HG03558 (cell line): Measurements from ENCODE around the gene NLGN4Y.

Experiments used
- ATAC-seq: cut with Tn5 transposase; IDR thresholded peaks from one replicate; pipeline ENCODE4 v1.9.1; 2021; ENCODE audit warnings: moderate number of reproducible peaks; ENCODE audit not compliant: unreplicated experiment; ENCODE audit errors: extremely low read depth

NLGN4Y gene

DNA sequence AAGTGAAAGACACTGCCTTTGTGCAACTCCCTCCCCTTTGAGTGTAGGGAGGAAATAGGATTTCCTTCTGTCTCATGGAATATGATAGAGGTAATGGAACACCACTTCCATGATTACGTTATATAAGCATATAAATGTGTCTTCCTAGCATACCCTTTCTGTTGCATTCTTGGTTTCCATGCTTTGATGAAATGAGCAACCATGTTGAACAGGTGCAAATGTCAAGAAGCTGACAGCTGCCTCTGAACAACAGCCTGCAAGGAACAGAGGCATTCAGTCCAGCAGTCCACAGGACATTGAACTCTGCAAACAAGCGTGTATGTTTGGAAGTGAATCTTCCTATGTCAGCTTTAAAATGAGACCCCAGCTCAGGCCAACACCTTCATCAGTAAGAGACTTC, 117.5 kb downstream of the NLGN4Y start:
- ATAC-seq, result no peak

- ATAC-seq, result no peak
Measured at GRCh38 chrY:14644157-14644952, 120.0 kb downstream of the NLGN4Y start.

- ATAC-seq, result no peak
Measured at GRCh38 chrY:14679181-14679580, 154.9 kb downstream of the NLGN4Y start.

DNA sequence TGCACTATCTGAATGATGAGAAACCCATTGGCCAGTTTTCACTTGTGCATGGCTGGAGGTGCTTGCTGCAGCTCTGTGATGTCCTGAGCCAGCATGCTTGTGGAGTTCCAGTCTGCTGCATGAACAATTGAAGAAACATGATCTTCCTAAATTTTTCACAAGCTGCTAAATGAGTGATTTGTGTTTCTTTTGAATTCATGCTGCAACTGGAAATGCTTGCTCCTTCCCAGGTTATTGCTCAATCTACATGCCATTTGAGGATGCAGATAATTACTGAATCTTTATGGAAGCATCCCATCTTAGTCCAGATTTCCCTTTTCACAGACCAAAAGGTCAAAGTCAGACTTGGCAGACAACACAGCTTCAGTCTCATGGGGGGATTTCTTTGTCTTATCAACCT, 170.2 kb downstream of the NLGN4Y start:
- ATAC-seq, result no peak

- no peak for ATAC-seq
Measured at GRCh38 chrY:14708158-14708557, 183.8 kb downstream of the NLGN4Y start.

DNA sequence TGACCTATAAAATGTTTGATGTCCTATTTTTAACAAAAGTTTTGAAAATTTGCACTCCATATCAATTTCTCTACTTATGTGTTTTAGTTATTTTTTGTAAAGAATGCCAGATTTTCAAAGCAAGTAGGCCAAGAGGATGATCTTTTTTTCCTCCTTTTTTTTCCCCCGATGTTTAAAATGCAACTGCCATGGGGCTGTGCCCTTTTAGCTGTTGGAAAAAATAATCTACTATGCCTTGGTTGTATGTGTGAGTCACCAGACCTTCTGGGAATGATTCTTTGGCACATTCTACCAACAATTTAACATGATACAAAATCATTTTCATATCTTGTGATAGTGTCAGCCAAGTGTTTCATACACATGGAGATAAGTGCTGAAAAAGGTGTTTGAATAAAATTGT, 217.3 kb downstream of the NLGN4Y start:
- ATAC-seq, result no peak

DNA sequence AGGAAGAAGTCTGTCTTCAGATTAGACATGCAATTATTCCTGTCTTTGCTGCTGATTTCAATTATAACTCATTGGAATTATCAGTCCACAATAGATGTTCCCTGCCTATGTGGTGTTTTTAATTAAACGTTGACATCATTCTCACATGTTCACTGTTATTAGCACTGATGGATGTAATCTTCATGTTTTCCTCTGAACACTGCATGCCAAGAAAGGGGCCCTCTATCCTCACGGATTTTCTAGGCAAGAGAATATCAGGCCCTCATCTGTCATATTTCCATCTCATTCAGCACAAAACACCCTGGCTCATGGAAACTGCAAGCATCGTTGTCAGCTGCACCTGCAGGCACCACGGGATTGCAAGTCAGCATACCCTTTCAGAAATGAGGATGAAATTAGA, 224.0 kb downstream of the NLGN4Y start:
- ATAC-seq, result no peak

- no peak for ATAC-seq
Measured at GRCh38 chrY:14755571-14755970, 231.2 kb downstream of the NLGN4Y start.

- ATAC-seq, result no peak
Measured at GRCh38 chrY:14762903-14763302, 238.6 kb downstream of the NLGN4Y start.

DNA sequence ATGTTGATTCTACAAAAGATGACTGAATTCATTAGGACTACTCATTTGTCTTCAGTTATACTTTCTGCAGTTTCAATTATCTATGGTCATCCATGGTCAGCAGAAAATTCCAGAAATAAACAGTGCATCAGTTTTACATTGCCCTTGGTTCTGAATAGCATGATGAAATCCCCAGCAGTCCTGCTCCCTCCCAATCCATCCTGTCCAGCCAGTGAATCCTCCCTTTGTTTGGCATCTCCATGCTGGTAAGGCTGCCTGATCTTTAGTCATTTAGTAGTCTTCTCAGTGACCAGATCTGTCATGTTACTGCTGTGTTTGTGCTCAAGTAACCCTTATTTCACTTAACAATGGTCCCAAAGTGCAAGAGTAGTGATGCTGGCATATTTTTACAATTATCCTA, 239.3 kb downstream of the NLGN4Y start:
- ATAC-seq, result no peak

DNA sequence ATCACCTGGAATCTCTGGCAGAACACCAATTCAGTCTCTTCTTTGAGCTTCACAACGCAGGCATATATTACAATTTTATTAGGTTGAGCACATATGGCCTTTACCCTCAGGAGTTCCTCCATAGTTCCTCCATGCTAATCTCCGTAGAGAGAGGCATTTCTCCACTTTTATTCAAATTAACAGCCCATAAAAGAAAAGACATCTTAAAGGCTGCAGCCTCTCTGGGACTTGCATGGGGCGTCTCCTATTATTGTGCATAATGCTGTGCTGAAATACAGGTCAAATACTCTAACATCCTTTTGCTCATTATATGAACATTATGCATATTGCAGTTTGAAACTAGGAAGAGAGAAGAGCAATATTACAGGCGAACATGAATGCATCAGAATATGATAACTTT, 253.9 kb downstream of the NLGN4Y start:
- ATAC-seq, result no peak

GRCh38 chrY:14793104-14793503, 268.8 kb downstream of the NLGN4Y start:
- no peak for ATAC-seq

DNA sequence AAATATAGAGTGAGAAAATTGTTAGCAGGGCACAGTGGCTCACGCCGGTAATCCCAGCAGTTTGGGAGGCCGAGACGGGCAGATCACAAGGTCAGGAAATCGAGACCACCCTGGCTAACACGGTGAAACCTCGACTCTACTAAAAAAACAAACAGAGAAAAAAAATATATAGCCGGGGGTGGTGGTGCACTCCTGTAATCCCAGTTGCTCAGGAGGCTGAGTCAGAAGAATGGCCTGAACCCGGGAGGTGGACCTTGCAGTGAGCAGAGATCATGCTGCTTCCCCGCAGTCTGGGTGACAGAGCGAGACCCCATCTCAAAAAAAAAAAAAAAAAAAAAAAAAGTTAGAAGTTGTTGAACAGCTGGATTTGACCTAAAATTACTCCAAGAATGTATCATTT, 269.3 kb downstream of the NLGN4Y start:
- no peak for ATAC-seq

- no peak for ATAC-seq
Measured at GRCh38 chrY:14798010-14798409, 273.7 kb downstream of the NLGN4Y start.

- ATAC-seq, result no peak
Measured at GRCh38 chrY:14801096-14801495, 276.8 kb downstream of the NLGN4Y start.

GRCh38 chrY:14802125-14802524, 277.8 kb downstream of the NLGN4Y start:
- no peak for ATAC-seq

- ATAC-seq, result no peak
Measured at GRCh38 chrY:14804041-14804440, 279.7 kb downstream of the NLGN4Y start.

GRCh38 chrY:14818452-14818851, 294.1 kb downstream of the NLGN4Y start:
- ATAC-seq, result no peak

- ATAC-seq, result no peak
Measured at GRCh38 chrY:14822201-14822600, 297.9 kb downstream of the NLGN4Y start.

DNA sequence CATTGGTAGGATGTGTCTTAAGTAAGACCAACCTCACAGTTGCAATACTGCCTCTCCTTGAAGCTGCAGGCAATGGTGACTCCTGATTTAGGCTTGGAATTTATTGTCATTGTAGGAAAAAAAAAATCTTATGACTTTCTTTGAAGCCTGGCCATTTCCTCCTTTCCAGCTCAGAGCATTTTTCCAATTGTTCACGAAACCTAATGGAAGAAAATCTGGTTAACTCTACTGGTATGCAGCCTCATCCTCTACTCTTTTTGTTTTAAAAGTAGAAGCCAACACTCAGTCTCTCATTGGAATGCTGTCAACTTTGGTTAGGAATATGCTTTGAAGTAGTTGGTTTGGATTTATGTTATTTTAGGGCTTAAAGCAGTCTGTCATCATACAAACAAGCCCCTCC, 298.6 kb downstream of the NLGN4Y start:
- no peak for ATAC-seq

DNA sequence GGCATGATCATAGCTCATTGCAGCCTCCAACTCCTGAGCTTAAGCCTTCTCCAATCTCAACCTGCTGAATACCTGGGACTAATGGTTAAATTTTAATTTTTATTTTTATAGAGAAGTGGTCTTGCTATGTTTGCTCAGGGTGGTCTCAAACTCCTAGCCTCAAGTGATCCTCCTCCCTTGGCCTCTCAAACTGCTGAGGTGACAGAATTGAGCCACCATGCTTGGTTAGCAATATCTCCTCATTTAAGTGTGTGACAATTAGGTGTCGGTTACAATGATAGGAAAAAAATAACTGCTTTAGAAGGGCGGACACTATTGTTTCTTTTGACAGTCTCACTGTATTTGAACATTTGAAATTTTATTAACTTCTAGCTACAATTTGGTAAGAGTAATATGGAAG, 300.3 kb downstream of the NLGN4Y start:
- no peak for ATAC-seq

DNA sequence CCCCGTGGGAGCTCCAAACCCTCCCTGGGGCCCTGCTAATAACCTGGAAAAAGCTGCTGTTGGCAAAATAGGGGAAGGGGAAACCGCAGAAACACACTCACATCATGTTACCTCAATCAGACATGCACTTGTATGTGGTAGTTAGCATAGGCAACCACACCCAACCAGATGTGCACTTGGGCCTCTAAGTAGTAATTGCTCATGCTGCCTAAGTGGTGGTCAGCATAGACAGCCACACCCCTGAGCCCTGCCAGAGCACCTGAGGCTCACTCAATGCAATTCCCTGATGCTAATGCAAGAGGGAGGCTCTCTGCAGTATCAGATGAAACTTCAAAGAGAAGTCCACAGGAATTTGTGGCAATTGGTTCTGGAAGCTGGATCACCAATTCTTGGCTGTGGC, 301.4 kb downstream of the NLGN4Y start:
- no peak for ATAC-seq
